GM18505 (cell line): ENCODE results near the gene KDELR3.

Source experiments
- ATAC-seq: cut with Tn5 transposase; IDR thresholded peaks from one replicate; pipeline ENCODE4 v1.9.1; 2021; ENCODE audit not compliant: unreplicated experiment
- POLR2A ChIP-seq: IDR thresholded peaks from 4 replicates; pipeline ENCODE4 v1.6.1; 2011; ENCODE audit warnings: borderline replicate concordance; ENCODE audit not compliant: insufficient read depth, insufficient read length; ENCODE audit errors: extremely low read depth

KDELR3 gene

DNA sequence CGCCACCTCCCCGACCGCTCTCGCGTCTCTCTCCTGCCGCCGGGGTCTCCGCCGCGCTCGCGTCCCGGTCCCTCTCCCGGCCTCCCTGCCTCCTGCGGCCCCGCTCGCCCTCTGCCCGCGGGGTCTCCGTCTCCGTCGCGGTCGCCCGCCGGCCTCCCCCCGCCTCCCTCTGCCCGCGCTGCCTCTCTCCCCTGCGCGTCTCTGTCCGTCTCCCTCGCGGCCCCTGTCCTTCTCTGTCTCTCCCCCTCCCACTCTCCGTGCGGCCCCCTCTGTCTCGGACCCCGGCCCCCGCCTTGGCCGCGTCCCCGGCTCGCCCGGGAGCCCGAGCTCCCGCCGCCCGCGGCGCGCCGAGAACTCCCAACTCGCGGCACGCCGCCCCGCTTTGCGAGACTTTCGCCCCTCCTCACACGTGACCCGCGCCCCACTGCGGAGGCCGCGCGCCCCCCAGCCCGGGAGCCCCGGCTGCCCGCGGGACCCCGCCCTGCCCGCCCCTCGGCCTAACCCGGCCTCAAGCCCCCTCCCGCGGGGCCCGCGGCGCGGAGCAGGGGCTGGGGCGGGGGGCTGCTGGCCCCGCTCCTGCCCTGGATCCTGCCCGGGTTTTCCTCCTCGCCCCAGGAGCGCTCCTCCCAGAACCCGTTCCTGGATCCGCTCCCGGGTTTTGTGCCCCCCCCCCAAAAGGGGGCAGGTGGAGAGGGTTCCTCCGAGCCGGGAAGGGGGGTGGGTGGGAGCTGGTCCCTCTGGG, 12.2 kb upstream of the KDELR3 start:
- TF ChIP-seq POLR2A, result no peak
- ATAC-seq, result no peak

DNA sequence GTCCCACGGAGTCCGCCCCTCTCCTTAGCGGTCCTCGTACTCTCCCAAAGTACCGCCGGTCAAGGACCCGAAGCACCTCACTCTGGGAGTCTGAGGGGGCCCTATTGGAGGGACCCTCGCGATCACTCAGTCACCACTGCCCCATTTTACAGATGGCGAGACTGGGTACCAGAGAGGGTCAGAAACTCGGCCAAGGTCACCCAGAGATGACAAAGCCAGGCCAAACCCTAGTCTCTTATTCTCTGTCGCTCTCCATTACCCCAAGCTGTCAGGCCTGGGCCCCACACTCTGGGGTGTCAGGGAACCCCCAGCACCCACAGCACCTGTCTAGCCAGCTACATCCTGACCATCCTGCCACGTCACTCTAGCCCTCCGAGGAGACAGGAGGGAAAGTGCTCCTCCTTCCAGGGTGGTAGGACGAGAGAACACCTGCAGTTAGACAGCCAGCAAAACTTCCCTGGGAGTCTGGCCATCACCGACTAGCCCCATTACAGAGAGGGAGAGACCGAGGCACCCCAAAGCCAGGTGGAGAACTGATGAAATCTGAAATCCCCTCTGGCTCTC, 11.5 kb upstream of the KDELR3 start:
- TF ChIP-seq POLR2A, result no peak
- no peak for ATAC-seq

DNA sequence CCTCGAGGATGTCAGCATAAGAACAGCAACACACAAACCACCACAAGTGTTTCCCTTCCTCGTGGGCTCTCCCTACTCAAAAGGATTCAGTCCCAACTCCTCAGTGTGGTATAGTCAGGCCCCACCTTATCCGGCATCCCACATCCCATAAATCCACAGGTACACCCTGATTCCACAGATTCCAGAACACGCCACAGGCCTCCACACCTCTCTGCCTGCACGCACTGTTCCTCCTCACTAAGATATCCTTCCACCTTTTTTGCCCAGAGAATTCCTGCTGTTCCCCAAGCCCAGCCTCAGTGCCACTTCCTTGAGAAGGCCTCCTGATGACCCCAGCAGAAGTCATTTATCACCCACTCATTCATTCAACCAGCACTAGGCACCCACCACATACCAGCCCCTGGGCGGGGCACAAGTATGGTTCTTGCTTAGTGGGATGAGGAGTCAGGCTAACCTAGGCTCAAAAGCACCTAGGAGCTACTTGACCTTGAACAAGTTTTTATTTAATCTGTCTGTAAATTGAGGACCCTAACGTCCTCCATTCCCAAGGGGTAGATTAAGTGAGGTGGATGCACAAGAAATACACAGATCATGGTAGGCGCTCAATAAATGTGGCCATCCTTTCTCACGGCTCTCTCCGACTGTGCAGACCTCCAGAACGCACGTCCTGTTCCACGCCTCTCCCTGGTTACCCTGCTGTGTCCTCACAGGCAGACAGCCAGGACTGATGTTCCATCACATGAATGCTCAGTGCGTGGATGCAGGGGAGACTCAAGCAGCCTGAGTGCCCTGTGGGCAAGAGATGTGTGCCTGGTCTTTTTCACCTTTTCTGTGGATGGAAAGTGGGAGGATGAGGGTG, 10.8 kb upstream of the KDELR3 start:
- ATAC-seq, result no peak
- TF ChIP-seq POLR2A, result no peak

DNA sequence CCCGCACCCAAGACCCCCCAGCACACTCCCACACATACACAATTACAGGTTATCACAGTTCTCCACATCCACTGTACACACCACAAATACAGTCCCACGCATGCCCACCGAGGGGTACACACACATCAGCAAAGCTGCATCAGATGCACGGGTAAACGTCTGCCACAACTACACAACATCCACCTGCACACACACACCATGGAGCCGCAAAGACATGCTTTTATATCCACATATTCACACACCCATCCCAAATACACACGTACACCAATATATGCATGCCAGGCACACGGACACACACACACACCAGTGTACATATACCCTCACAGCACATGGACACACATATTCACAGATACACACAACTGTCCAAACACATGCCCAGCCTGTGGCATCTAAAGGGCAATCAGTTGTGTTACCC, 7.5 kb upstream of the KDELR3 start:
- no peak for TF ChIP-seq POLR2A
- ATAC-seq, result no peak

DNA sequence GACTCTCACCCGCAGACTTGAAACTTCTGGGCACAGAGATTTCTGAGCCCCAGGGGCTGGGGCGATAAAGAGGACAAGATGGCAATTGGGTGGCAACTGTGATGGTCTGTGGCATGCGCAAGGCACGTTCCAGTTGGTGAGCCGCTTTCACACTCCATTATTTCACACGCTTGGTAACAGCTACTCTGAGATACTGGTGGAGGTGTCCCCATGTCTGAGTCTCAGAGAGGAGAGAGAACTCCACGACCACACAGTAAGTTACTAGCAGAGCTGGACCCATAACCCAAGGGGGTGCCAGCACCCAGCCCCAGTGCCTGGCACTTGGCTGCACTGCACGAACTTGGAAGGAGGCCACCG, 6.9 kb upstream of the KDELR3 start:
- no peak for TF ChIP-seq POLR2A
- ATAC-seq, result no peak

DNA sequence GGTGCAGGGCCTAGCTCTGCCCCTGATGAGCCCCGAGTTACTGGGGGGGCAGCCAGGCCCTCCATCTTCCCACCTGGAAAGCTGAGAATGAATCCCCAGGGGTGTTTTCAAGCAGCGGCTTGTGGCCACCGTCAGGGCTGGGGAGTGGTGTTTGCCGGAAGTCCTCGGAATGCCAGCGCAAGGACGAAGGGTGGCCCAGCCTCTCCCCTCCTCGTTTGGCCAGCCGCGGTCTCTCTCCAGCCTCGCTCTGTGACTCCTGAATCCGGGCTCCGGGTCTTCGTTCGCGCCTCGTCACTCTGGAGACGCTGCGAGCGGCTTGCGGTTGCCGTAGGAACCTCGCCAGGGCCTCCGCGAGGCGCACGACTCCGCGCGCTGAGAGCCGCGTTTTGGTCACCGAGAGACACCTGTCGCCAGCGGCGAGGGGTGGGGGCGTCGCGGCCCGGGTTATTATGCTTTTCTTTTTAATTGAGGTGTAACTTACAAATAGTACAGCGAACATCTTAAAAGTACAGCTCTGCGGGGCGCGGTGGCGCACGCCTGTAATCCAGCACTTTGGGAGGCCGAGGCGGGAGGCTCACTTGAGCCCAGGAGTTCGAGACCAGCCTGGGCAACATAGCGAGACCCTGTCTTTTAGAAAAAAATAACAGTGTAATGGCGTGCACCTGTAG, 6.3 kb upstream of the KDELR3 start:
- ATAC-seq, result no peak
- no peak for TF ChIP-seq POLR2A

DNA sequence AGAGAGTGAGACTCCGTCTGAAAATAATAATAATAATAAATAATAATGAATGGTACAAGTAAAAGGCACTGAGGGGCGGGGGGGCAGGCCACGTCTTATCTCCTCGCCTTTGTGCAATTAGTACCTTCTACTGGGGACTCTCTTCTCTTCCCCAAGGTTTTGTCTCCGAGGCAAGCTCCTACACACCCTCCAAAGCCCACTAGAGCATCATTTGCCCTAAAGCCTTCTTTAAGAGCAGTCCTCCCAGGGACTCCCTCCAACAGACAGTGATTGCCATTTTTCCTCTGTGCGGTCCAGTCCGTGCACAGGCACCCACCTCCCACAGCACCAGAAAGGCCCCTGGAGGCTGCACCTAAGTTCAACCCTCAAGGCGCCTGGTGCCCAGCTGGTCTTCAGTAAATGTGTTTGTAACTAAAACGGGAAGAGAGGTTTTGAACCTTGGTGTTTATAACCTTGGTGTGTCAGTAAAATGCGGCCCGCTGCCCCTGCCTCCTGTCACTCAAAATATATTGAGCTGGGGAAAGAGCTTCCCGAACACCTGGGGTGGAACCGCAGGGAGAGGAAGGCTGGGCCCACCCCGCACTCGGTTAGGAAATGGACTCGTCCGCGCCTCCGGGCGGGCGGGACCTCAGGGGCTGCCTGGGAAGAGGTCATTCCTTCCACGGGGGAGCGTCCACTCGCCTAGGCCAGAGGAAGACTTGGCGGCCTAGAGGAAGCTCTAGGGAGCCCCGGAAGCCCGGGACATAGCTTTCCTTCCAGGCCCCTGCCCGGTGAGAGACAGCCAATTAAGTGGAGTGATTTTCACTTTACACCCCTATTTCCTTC, 4.7 kb upstream of the KDELR3 start:
- no peak for ATAC-seq

DNA sequence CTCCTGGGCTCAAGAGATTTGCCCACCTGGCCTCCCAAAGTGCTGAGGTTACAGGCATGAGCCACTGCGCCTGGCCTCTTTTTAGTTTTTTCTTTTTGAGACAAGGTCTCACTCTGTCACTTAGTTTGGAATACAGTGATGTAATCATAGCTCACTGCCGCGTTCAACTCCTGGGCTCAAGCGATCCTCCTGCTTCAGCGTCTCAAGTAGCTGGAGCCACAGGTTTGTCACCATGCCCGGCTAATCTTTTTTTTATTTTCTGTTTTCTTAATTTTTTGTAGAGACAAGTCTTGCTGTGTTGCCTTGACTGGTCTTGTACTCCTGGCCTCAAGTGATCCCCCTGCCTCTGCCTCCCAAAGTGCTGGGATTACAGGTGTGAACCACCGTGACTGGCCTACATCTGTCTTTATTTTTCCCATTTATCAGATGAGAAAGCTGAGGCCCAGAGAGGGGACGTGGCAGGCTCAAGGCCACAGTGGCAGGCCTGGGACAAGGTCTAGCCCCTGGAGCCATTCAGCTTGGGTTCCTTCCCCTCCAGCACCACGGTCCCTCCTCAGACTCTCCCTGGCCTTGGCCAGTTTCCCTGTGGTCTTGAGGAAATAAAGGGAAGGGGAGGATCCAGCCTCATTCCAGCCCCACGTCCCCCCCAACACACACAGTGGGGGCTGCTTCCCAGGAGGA, 2.8 kb upstream of the KDELR3 start:
- TF ChIP-seq POLR2A, result no peak
- no peak for ATAC-seq

More for the DNA sequence above, 4.7 kb upstream of the KDELR3 start:
- no peak for TF ChIP-seq POLR2A

DNA sequence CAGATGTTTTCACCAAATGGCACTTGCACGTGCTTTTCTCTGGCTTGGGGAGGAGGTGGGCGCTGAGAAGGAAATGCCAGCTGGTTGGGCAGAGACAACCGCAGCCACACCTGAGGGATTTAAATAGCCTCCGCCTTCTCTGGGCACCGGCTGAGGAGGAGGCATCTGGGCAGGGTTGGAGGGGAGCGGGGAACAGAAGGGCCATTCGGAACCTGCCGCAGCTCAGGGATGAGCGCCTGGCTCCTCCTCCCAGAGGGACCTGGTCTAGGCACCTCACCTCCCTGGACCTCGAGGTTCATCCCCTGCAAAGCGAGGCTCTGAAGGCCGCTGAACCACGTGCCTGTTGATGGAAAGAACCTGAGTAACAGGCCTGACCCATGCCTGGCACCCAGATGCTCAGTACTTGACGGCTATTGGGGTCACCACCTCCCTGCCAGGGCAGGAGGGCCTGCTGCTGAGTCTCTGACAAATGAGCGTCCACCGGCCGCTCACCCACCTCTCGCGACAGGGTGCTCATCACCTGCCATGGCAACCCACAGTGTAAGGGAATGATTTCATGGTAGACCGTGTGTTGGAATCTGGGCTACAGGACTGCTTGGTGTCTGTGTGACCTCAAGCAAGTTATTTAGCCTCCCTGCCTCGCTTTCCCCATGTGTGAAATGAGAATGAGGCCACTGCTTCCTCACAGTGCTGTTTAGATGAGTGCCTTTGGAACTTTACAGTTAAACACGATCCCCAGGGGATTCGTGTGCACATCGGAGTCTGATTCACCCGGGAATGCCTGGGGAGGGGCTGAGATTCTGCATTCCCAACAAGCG, 2.0 kb upstream of the KDELR3 start:
- ATAC-seq, result no peak
- TF ChIP-seq POLR2A, result no peak

DNA sequence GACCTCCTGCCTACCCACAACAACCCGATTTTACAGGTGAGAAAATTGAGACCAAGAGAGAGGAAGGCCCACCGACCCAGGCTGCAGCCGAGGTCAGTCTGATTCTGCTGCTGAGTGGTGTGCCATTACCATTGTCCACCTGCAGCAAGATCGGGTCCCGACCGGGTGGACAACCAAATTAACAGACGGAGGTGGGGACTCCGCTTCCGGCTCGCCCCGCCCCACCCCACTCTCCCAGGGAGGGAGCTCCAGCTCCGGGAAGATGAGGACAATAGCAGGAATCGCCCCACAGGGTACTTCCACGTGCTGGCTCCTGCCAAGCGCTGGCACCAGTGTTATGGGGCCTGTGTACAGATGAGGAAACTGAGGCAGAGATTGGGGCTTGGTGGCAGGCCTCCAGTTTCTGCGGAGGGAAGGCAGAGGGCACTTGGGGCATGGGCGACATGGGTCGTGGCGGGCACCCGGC, 425 bp upstream of the KDELR3 start:
- no peak for ATAC-seq
- TF ChIP-seq POLR2A, result no peak
